Prostate gland (tissue), 2 donors: ENCODE data around the gene PRPF4.

Experiments
- POLR2A ChIP-seq: fragments of 450-650 bp; IDR thresholded peaks from one replicate; pipeline ENCODE4 v1.6.1; 2016; ENCODE audit warnings: antibody characterized with exemption, mild to moderate bottlenecking
- POLR2AphosphoS5 ChIP-seq: sonication (generic); formaldehyde crosslinking; IDR thresholded peaks from one replicate; pipeline ENCODE4 v1.6.1; 2017; ENCODE audit warnings: antibody characterized with exemption
- TF ChIP-seq, protein P1 (sequence below), 4 experiments: fragments of 200-600 bp in 2 of 4; fragments of 450-650 bp in 2 of 4; sonication (generic) in 2 of 4; IDR thresholded peaks; 1 replicate in 3 of 4; 2 replicates in 1 of 4; pipeline ENCODE4 v1.5.1; 2016 to 2019; ENCODE audit warnings: antibody characterized with exemption in 4 of 4, mild to moderate bottlenecking in 2 of 4, moderate library complexity in 2 of 4

DNA sequence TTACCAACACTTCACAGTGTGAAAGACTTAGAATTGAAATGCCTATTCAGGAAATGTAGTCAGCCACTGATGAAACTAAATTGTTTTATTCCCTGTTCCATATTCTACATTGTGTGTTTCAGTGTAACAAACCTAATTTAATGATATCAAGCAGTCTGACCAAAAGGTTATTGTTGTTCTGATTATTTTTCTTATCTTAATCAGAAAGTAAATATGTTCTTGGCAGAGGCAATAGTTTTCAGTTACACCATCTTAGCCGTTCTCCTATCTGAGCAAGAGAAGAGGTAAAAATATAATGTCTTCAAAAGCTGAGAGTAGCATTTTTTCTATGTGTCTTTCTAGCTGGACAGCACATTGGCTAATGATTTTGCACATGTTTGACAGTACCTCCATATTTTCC lies 17.2 kb upstream of the PRPF4 start:
- TF ChIP-seq, protein P1, sequence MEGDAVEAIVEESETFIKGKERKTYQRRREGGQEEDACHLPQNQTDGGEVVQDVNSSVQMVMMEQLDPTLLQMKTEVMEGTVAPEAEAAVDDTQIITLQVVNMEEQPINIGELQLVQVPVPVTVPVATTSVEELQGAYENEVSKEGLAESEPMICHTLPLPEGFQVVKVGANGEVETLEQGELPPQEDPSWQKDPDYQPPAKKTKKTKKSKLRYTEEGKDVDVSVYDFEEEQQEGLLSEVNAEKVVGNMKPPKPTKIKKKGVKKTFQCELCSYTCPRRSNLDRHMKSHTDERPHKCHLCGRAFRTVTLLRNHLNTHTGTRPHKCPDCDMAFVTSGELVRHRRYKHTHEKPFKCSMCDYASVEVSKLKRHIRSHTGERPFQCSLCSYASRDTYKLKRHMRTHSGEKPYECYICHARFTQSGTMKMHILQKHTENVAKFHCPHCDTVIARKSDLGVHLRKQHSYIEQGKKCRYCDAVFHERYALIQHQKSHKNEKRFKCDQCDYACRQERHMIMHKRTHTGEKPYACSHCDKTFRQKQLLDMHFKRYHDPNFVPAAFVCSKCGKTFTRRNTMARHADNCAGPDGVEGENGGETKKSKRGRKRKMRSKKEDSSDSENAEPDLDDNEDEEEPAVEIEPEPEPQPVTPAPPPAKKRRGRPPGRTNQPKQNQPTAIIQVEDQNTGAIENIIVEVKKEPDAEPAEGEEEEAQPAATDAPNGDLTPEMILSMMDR (IDR thresholded peaks at IDR 0.05) = no peak
- TF ChIP-seq POLR2AphosphoS5 (no peak), POLR2A (no peak)
